Stimulated activated naive CD8-positive, alpha-beta T cell treated with anti-CD3 and anti-CD28 coated beads, Interleukin-15, Interleukin-2, amounts not matched to agents 100 U/mL and 50 U/mL, for 24 hours (primary cell): ENCODE results near the gene DCBLD1.

ENCODE experiments used
- ATAC-seq: fragments of 150-1000 bp; cut with Tn5 transposase; one replicate; pipeline ENCODE4 v1.10.0; 2021
- DNase-seq: peaks from one replicate; pipeline ENCODE4 v3.0.0; 2021

DCBLD1 gene

GRCh38 chr6:117469791-117470190 is 12.7 kb upstream of the DCBLD1 start:
- DNase-seq = no peak
- ATAC-seq = no peak

GRCh38 chr6:117472667-117473066 is 9.8 kb upstream of the DCBLD1 start:
- DNase-seq = no peak
- no peak for ATAC-seq

- ATAC-seq = no peak
Observed at GRCh38 chr6:117473401-117473800, 9.1 kb upstream of the DCBLD1 start.

GRCh38 chr6:117477988-117478852 is 4.3 kb upstream of the DCBLD1 start:
- peak; percentile 9 for DNase-seq
- ATAC-seq = no peak

More at GRCh38 chr6:117473401-117473800, 9.1 kb upstream of the DCBLD1 start:
- DNase-seq = no peak

GRCh38 chr6:117478853-117479231 is 3.6 kb upstream of the DCBLD1 start:
- ATAC-seq = no peak

GRCh38 chr6:117480651-117481050 is 1.8 kb upstream of the DCBLD1 start:
- no peak for DNase-seq
- ATAC-seq = no peak

More at GRCh38 chr6:117478853-117479231, 3.6 kb upstream of the DCBLD1 start:
- DNase-seq = no peak

- DNase-seq = peak; percentile 20
Observed at GRCh38 chr6:117481278-117481925, 1.1 kb upstream of the DCBLD1 start.

GRCh38 chr6:117481926-117482239 is 591 bp upstream of the DCBLD1 start:
- no peak for ATAC-seq
- DNase-seq = no peak

More at GRCh38 chr6:117481278-117481925, 1.1 kb upstream of the DCBLD1 start:
- ATAC-seq = no peak

GRCh38 chr6:117483004-117483644 is 650 bp downstream of the DCBLD1 start:
- DNase-seq (peak; percentile 39), ATAC-seq (peak; percentile 17)

GRCh38 chr6:117483645-117484016 is 1.2 kb downstream of the DCBLD1 start:
- ATAC-seq (no peak), DNase-seq (no peak)

GRCh38 chr6:117484052-117484646 is 1.7 kb downstream of the DCBLD1 start:
- DNase-seq (no peak), ATAC-seq (no peak)

GRCh38 chr6:117485433-117485832 is 3.0 kb downstream of the DCBLD1 start:
- DNase-seq (no peak), ATAC-seq (no peak)

- DNase-seq (no peak), ATAC-seq (no peak)
Observed at GRCh38 chr6:117487821-117488220, 5.3 kb downstream of the DCBLD1 start.

GRCh38 chr6:117489003-117489402 is 6.5 kb downstream of the DCBLD1 start:
- ATAC-seq (no peak), DNase-seq (no peak)

GRCh38 chr6:117491916-117492315 is 9.4 kb downstream of the DCBLD1 start:
- no peak for ATAC-seq
- no peak for DNase-seq

- DNase-seq = no peak
- ATAC-seq = no peak
Observed at GRCh38 chr6:117493470-117493869, 11.0 kb downstream of the DCBLD1 start.

GRCh38 chr6:117494283-117494682 is 11.8 kb downstream of the DCBLD1 start:
- ATAC-seq = no peak
- DNase-seq = no peak

- no peak for DNase-seq
Observed at GRCh38 chr6:117494694-117495318, 12.3 kb downstream of the DCBLD1 start.

GRCh38 chr6:117495425-117495824 is 13.0 kb downstream of the DCBLD1 start:
- ATAC-seq (no peak), DNase-seq (no peak)

More at GRCh38 chr6:117494694-117495318, 12.3 kb downstream of the DCBLD1 start:
- no peak for ATAC-seq

- DNase-seq (no peak), ATAC-seq (no peak)
Observed at GRCh38 chr6:117495869-117496268, 13.4 kb downstream of the DCBLD1 start.

GRCh38 chr6:117496383-117496990 is 14.0 kb downstream of the DCBLD1 start:
- ATAC-seq (peak; percentile 52), DNase-seq (no peak)

GRCh38 chr6:117497237-117497636 is 14.8 kb downstream of the DCBLD1 start:
- ATAC-seq (no peak), DNase-seq (no peak)
